ENCODE measurements around the gene AKR1D1.
"Not testable (repeated sequence)": the region's sequence is repeated elsewhere in the genome, so short reads cannot be mapped to it uniquely, and the experiment has no call there.

Gene AKR1D1

GRCh38 chr7:138142583-138143201, 66.4 kb downstream of the AKR1D1 start:
- no peak for TF ChIP-seq CTCF (IDR thresholded peaks at IDR 0.05; ENCODE audit: low read depth, low read length)
- no peaks in the 10 kb centered on the region for H3K36me3 ChIP-seq
- DNase-seq, result no peak

GRCh38 chr7:138144958-138145357, 68.7 kb downstream of the AKR1D1 start:
- no peaks in the 10 kb centered on the region for H3K36me3 ChIP-seq
- no peak overlapping the region for H3K27ac ChIP-seq
- no peaks in the 10 kb centered on the region for H3K9me3 ChIP-seq (ENCODE audit: severe bottlenecking)
- no peaks in the 10 kb centered on the region for H3K27me3 ChIP-seq (ENCODE audit: insufficient read depth, low read depth, severe bottlenecking)
- H3K4me3 ChIP-seq (ENCODE audit: low read depth, low read length), result no peak overlapping the region
- DNase-seq, result no peak
- TF ChIP-seq CTCF (IDR thresholded peaks at IDR 0.05; ENCODE audit: low read depth, low read length), result no peak

More at GRCh38 chr7:138142583-138143201, 66.4 kb downstream of the AKR1D1 start:
- Histone ChIP-seq H3K27ac (no peak overlapping the region), H3K27me3 (ENCODE audit: insufficient read depth, low read depth, severe bottlenecking) (no peaks in the 10 kb centered on the region), H3K9me3 (ENCODE audit: severe bottlenecking) (no peaks in the 10 kb centered on the region), H3K4me3 (ENCODE audit: low read depth, low read length) (no peak overlapping the region)

- not testable (repeated sequence) for H3K36me3 ChIP-seq; H3K27ac ChIP-seq; H3K27me3 ChIP-seq (ENCODE audit: insufficient read depth, low read depth, severe bottlenecking); DNase-seq; H3K9me3 ChIP-seq (ENCODE audit: severe bottlenecking); H3K4me3 ChIP-seq (ENCODE audit: low read depth, low read length)
Measured at GRCh38 chr7:138146221-138146620, 70.0 kb downstream of the AKR1D1 start.

GRCh38 chr7:138146757-138147734, 70.8 kb downstream of the AKR1D1 start:
- H3K9me3 ChIP-seq (ENCODE audit: severe bottlenecking); H3K4me3 ChIP-seq (ENCODE audit: low read depth, low read length); H3K36me3 ChIP-seq; H3K27me3 ChIP-seq (ENCODE audit: insufficient read depth, low read depth, severe bottlenecking); DNase-seq; H3K27ac ChIP-seq: not testable (repeated sequence)

GRCh38 chr7:138151731-138152577, 75.7 kb downstream of the AKR1D1 start:
- DNase-seq, result no peak
- H3K36me3 ChIP-seq, result no peaks in the 10 kb centered on the region
- no peak for TF ChIP-seq CTCF (IDR thresholded peaks at IDR 0.05; ENCODE audit: low read depth, low read length)

GRCh38 chr7:138154661-138155060, 78.4 kb downstream of the AKR1D1 start:
- Histone ChIP-seq H3K4me3 (ENCODE audit: low read depth, low read length) (no peak overlapping the region), H3K9me3 (ENCODE audit: severe bottlenecking) (no peaks in the 10 kb centered on the region), H3K27me3 (ENCODE audit: insufficient read depth, low read depth, severe bottlenecking) (no peaks in the 10 kb centered on the region), H3K27ac (no peak overlapping the region), H3K36me3 (no peaks in the 10 kb centered on the region)
- no peak for DNase-seq
- TF ChIP-seq CTCF (IDR thresholded peaks at IDR 0.05; ENCODE audit: low read depth, low read length), result no peak

More at GRCh38 chr7:138151731-138152577, 75.7 kb downstream of the AKR1D1 start:
- Histone ChIP-seq H3K27ac (no peak overlapping the region), H3K4me3 (ENCODE audit: low read depth, low read length) (no peak overlapping the region), H3K9me3 (ENCODE audit: severe bottlenecking) (no peaks in the 10 kb centered on the region), H3K27me3 (ENCODE audit: insufficient read depth, low read depth, severe bottlenecking) (no peaks in the 10 kb centered on the region)
